OCI-LY7 (cell line): ENCODE data around the gene CTNNA2. TPM values are rescaled to one million over a fixed set of nuclear protein-coding genes. Genes with fewer than 3 reads are reported as not detected.

Source experiments
- BruUV-seq: library from RNA; stranded (reverse); fragments of 400-500 nt; replicated peaks from 2 replicates; lab custom pipeline; 2021; lab: Mats Ljungman, UMichigan
- CTCF ChIA-PET: fragments of 300-600 bp; sonication (Branson Sonifier 250); formaldehyde crosslinking; loops from one replicate; lab custom pipeline; 2022; ENCODE audit warnings: antibody characterized with exemption; ENCODE audit not compliant: unreplicated experiment; lab: Charles Lee
- POLR2A ChIA-PET: fragments of 300-600 bp; sonication (Branson Sonifier 250); formaldehyde crosslinking; loops from one replicate; lab custom pipeline; 2022; ENCODE audit warnings: antibody characterized with exemption; lab: Charles Lee
- DNase-seq: peaks from one replicate; pipeline ENCODE4 v3.0.0-alpha.2; 2015; ENCODE audit warnings: low spot score
- H2AFZ ChIP-seq: fragments of 200-600 bp; sonication (generic), shearing (Covaris generic); 2 replicates; pipeline ENCODE4 v1.6.1; 2014; ENCODE audit warnings: mild to moderate bottlenecking, antibody characterized with exemption, low read length, moderate library complexity
- H3K27ac ChIP-seq: fragments of 200-600 bp; sonication (generic); 2 replicates; pipeline ENCODE4 v1.5.1; 2014; ENCODE audit warnings: mixed run types, low read depth, mild to moderate bottlenecking, moderate library complexity, low read length, inconsistent platforms; ENCODE audit not compliant: poor library complexity, severe bottlenecking
- H3K36me3 ChIP-seq: fragments of 200-600 bp; sonication (generic); 2 replicates; pipeline ENCODE4 v1.6.1; 2014; ENCODE audit warnings: mild to moderate bottlenecking, antibody characterized with exemption, low read length, moderate library complexity, mixed read lengths; ENCODE audit not compliant: insufficient read depth
- H3K4me1 ChIP-seq: fragments of 200-600 bp; sonication (generic); 2 replicates; pipeline ENCODE4 v1.5.1; 2014; ENCODE audit warnings: mild to moderate bottlenecking, low read length; ENCODE audit not compliant: insufficient read depth, poor library complexity, severe bottlenecking
- H3K4me2 ChIP-seq: fragments of 200-600 bp; sonication (generic); 2 replicates; pipeline ENCODE4 v1.6.1; 2014; ENCODE audit warnings: mild to moderate bottlenecking, low read length
- H3K4me3 ChIP-seq: fragments of 200-600 bp; sonication (generic); 2 replicates; pipeline ENCODE4 v1.5.1; 2014; ENCODE audit warnings: mild to moderate bottlenecking, low read depth, low read length; ENCODE audit not compliant: poor library complexity, severe bottlenecking
- H3K79me2 ChIP-seq: fragments of 200-600 bp; sonication (generic); 2 replicates; pipeline ENCODE4 v1.6.1; 2016; ENCODE audit warnings: low read depth, mild to moderate bottlenecking, low read length, moderate library complexity, mixed read lengths; ENCODE audit not compliant: insufficient read depth
- H3K9me2 ChIP-seq: fragments of 200-600 bp; sonication (generic); 2 replicates; pipeline ENCODE4 v1.6.1; 2016; ENCODE audit warnings: mild to moderate bottlenecking, low read length, mixed read lengths; ENCODE audit not compliant: insufficient read depth
- H3K9me3 ChIP-seq: fragments of 200-600 bp; sonication (generic); 2 replicates; pipeline ENCODE4 v1.6.1; 2014; ENCODE audit warnings: mild to moderate bottlenecking, mixed run types, low read length, mixed read lengths
- H4K20me1 ChIP-seq: fragments of 200-600 bp; sonication (generic); 2 replicates; pipeline ENCODE4 v1.6.1; 2014; ENCODE audit warnings: mild to moderate bottlenecking, antibody characterized with exemption, low read length, moderate library complexity, mixed read lengths; ENCODE audit not compliant: insufficient read depth
- EZH2phosphoT487 ChIP-seq: fragments of 200-600 bp; sonication (generic); IDR thresholded peaks from 2 replicates; pipeline ENCODE4 v1.6.1; 2018; ENCODE audit warnings: low read depth, borderline replicate concordance, mild to moderate bottlenecking, mixed run types, antibody characterized with exemption, low read length, moderate library complexity, mixed read lengths
- intact Hi-C: fragments of 100-400 bp; cut with micrococcal nuclease; formaldehyde crosslinking; loops from one replicate; pipeline ENCODE4 v1.10.0; 2022; ENCODE audit not compliant: unreplicated experiment
- total RNA-seq, 2 experiments: library from RNA; depleted of rRNA in 1 of 2; stranded (reverse); fragments of >200 nt in 1 of 2; shearing (Covaris generic) in 1 of 2; gene quantifications; 2 replicates each; pipeline ENCODE4 v1.2.3, GENCODE V29; 2014 to 2022
- TF ChIP-seq, protein P1 (sequence below): fragments of 200-600 bp; sonication (generic); conservative IDR thresholded peaks from 2 replicates; pipeline ENCODE4 v1.5.1; 2014; ENCODE audit warnings: mild to moderate bottlenecking, antibody characterized with exemption, low read length, moderate library complexity, mixed read lengths

Gene CTNNA2
- total RNA-seq, 2 experiments from 2014 or later: 0.19 to 2.7 TPM

GRCh38 chr2:79713131-79713785 lies 200.4 kb downstream of the CTNNA2 start:
- H3K9me3 ChIP-seq: no peaks in the 10 kb centered on the region
- intact Hi-C loops: no loop called here
- no TSS peak for BruUV-seq
- H3K4me1 ChIP-seq: no peaks in the 10 kb centered on the region
- H3K79me2 ChIP-seq: no peaks in the 10 kb centered on the region
- H3K36me3 ChIP-seq: no peaks in the 10 kb centered on the region
- no peak overlapping the region for H3K4me2 ChIP-seq
- POLR2A ChIA-PET: interaction anchor here (0.7 kb wide), 1 partner anchor 195 kb away, joined by 3 read pairs; no protein-coding TSS in a partner anchor
- CTCF ChIA-PET: no interaction called here
- H3K9me2 ChIP-seq: no peaks in the 10 kb centered on the region
- H2AFZ ChIP-seq: no peak overlapping the region
- H4K20me1 ChIP-seq: no peaks in the 10 kb centered on the region; the same call in 1 of the 2 replicates
- no peak overlapping the region for H3K4me3 ChIP-seq
- H3K27ac ChIP-seq: no peak overlapping the region
- TF ChIP-seq, protein P1, sequence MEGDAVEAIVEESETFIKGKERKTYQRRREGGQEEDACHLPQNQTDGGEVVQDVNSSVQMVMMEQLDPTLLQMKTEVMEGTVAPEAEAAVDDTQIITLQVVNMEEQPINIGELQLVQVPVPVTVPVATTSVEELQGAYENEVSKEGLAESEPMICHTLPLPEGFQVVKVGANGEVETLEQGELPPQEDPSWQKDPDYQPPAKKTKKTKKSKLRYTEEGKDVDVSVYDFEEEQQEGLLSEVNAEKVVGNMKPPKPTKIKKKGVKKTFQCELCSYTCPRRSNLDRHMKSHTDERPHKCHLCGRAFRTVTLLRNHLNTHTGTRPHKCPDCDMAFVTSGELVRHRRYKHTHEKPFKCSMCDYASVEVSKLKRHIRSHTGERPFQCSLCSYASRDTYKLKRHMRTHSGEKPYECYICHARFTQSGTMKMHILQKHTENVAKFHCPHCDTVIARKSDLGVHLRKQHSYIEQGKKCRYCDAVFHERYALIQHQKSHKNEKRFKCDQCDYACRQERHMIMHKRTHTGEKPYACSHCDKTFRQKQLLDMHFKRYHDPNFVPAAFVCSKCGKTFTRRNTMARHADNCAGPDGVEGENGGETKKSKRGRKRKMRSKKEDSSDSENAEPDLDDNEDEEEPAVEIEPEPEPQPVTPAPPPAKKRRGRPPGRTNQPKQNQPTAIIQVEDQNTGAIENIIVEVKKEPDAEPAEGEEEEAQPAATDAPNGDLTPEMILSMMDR: no peak
- DNase-seq: no peak

DNA sequence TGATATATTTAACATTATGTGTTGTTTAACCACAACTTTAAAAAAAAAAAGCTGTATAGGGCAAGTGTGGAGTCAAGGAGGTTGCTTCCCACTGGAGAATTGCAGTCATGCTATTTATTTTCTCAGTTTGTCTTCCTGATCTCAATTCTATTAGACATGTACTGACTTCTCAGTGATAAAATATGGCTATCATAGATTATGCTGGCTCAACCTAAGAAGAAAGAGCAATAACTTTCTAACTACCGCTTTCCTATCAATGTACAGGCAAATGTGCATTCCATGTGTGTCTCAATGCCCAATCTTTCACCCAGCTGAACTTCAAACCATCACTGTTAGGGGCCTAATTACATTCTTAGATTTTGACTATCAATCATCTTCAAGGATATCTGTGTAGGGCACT lies 201.4 kb downstream of the CTNNA2 start:
- no peak for TF ChIP-seq EZH2phosphoT487
- TF ChIP-seq, protein P1: no peak
- Histone ChIP-seq H3K27ac (no peak overlapping the region), H3K9me2 (no peaks in the 10 kb centered on the region), H4K20me1 (no peaks in the 10 kb centered on the region; the same call in 1 of the 2 replicates), H3K9me3 (no peaks in the 10 kb centered on the region), H3K36me3 (no peaks in the 10 kb centered on the region), H3K4me1 (no peaks in the 10 kb centered on the region), H3K79me2 (no peaks in the 10 kb centered on the region), H3K4me2 (no peak overlapping the region), H3K4me3 (no peak overlapping the region), H2AFZ (no peak overlapping the region)
- no TSS peak for BruUV-seq
- no peak for DNase-seq
- ChIA-PET CTCF (no interaction called here), POLR2A (interaction anchor here (0.7 kb wide), 1 partner anchor 13 kb away, joined by 3 read pairs; no protein-coding TSS in a partner anchor)
- intact Hi-C loops: no loop called here

- no peak overlapping the region for H2AFZ ChIP-seq
- H3K4me2 ChIP-seq: no peak overlapping the region
- no peak overlapping the region for H3K4me3 ChIP-seq
- BruUV-seq: no TSS peak
- TF ChIP-seq EZH2phosphoT487: no peak
- TF ChIP-seq, protein P1: no peak
- no peak overlapping the region for H3K27ac ChIP-seq
- ChIA-PET POLR2A (interaction anchor here (0.7 kb wide), 2 partner anchors 8 to 111 kb away, joined by 3 to 8 read pairs; no protein-coding TSS in a partner anchor), CTCF (no interaction called here)
- no peaks in the 10 kb centered on the region for H3K79me2 ChIP-seq
- no peak for DNase-seq
- H3K4me1 ChIP-seq: no peaks in the 10 kb centered on the region
- H4K20me1 ChIP-seq: no peaks in the 10 kb centered on the region; the same call in 1 of the 2 replicates
- H3K36me3 ChIP-seq: no peaks in the 10 kb centered on the region
- no peaks in the 10 kb centered on the region for H3K9me3 ChIP-seq
- intact Hi-C loops: no loop called here
- H3K9me2 ChIP-seq: no peaks in the 10 kb centered on the region
These were observed 202.5 kb downstream of the CTNNA2 start for GRCh38 chr2:79715338-79715737.
